Mucosa of descending colon (tissue), 3 donors: ENCODE results near the gene CSNK1G1. TPM values are rescaled to one million over a fixed set of nuclear protein-coding genes. Genes with fewer than 3 reads are reported as not detected.

ENCODE experiments used
- ATAC-seq: fragments of 200-7000 bp; cut with Tn5 transposase; one replicate; pipeline ENCODE4 v1.9.1; 2020; ENCODE audit warnings: mild to moderate bottlenecking, moderate library complexity
- DNase-seq, 3 donors: peaks; one replicate each; pipeline ENCODE4 v3.0.0-alpha.2; 2020
- H3K36me3 ChIP-seq: fragments of 200-600 bp; one replicate; pipeline ENCODE4 v1.8.0; 2021; ENCODE audit warnings: low read depth, mild to moderate bottlenecking
- H3K4me1 ChIP-seq: fragments of 200-600 bp; one replicate; pipeline ENCODE4 v1.8.0; 2021; ENCODE audit warnings: low read depth, mild to moderate bottlenecking
- H3K4me3 ChIP-seq: fragments of 200-600 bp; one replicate; pipeline ENCODE4 v1.8.0; 2021; ENCODE audit warnings: mild to moderate bottlenecking
- H3K9me3 ChIP-seq: fragments of 200-600 bp; one replicate; pipeline ENCODE4 v1.8.0; 2021; ENCODE audit warnings: mild to moderate bottlenecking
- intact Hi-C, 2 donors: fragments of 100-400 bp; cut with DNase I in 1 of 2; cut with micrococcal nuclease in 1 of 2; formaldehyde crosslinking; loops; one replicate each; pipeline versions ENCODE4 v1.11.0 to v1.11.1; 2022; cut with DNase I, micrococcal nuclease
- total RNA-seq, 3 donors: library from RNA; stranded (reverse); fragmentation: NEBNext Ultra II Directional in 2 of 3; extraction: Animal tissue kit (Norgen Biotek cat#: 25700) in 2 of 3; gene quantifications; one replicate each; pipeline versions ENCODE4 v1.2.1 to v1.2.4, GENCODE V29; 2021 to 2023
- TF ChIP-seq, protein P1 (sequence below): fragments of 200-600 bp; IDR thresholded peaks from one replicate; pipeline ENCODE4 v1.8.0; 2022; ENCODE audit warnings: antibody characterized with exemption, mild to moderate bottlenecking
- donor health status: DM: no; HTN: no; CAD: no; lungs with moderate emphysema.
- donor health status: DM: no; HTN: no; CAD: no.
- donor health status: DM: no; HTN: yes; CAD: no.

The CSNK1G1 gene
- total RNA-seq, 3 donors from 2014 or later: 19.1 to 22.3 (median 22.3) TPM

DNA sequence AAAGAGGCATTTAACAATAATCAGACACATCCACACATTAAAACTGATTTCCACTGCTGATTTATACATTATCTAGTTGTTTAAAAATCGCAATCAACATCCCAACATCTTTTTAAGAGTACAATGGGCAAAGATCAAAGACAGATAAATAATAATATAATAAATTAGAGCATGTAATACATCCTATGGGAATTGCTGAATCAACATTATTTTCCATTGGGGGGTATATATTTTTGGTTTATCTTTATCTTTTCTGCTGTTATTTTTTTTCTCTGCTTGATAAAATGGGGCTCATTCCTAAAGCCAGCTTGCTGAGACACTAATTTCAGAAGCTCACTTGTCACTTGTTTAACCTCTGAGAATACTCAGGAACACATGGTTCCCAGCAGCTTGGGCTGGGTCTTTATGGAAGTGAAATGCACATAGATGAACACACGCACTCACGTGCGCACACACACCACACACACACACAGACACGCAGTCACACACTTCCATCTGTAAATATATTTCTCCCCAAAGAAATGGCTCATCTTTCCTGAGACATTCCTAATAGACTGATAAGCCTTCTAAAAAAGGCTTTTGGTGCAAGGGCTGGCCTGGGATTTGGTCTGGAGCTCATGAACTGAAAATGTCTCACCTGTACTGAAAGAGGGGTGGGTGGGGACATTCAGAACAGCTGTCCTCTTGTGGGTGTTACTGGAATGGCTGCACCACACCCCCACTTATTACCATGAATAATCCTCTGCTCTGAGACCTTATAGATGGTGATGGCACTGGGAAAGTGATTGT lies 189.7 kb downstream of the CSNK1G1 start:
- Histone ChIP-seq H3K9me3 (no peaks in the 10 kb centered on the region), H3K36me3 (no peaks in the 10 kb centered on the region), H3K4me1 (peaks cover 8% of the 10 kb centered on the region), H3K4me3 (no peak overlapping the region)
- no peak for ATAC-seq
- no peak for DNase-seq
- TF ChIP-seq, protein P1, sequence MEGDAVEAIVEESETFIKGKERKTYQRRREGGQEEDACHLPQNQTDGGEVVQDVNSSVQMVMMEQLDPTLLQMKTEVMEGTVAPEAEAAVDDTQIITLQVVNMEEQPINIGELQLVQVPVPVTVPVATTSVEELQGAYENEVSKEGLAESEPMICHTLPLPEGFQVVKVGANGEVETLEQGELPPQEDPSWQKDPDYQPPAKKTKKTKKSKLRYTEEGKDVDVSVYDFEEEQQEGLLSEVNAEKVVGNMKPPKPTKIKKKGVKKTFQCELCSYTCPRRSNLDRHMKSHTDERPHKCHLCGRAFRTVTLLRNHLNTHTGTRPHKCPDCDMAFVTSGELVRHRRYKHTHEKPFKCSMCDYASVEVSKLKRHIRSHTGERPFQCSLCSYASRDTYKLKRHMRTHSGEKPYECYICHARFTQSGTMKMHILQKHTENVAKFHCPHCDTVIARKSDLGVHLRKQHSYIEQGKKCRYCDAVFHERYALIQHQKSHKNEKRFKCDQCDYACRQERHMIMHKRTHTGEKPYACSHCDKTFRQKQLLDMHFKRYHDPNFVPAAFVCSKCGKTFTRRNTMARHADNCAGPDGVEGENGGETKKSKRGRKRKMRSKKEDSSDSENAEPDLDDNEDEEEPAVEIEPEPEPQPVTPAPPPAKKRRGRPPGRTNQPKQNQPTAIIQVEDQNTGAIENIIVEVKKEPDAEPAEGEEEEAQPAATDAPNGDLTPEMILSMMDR: no peak
- intact Hi-C loops: no loop called here

DNA sequence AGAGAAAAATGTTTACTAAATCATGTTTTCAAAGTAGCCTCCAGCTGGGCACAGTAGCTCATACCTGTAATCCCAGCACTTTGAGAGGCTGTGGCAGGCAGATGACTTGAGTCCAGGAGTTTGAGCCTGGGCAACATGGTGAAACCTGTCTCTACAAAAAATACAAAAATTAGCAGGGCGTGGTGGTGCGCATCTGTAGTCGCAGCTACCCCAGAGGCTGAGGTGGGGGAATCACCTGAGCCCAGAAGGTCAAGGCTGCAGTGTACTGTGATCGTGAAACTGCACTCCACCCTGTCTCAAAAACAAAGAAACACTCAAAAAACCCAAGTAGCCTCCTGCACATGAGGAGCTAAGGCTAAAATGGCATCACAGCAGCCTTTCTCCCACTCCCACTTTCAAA lies 191.5 kb downstream of the CSNK1G1 start:
- DNase-seq: no peak
- ATAC-seq: no peak

DNA sequence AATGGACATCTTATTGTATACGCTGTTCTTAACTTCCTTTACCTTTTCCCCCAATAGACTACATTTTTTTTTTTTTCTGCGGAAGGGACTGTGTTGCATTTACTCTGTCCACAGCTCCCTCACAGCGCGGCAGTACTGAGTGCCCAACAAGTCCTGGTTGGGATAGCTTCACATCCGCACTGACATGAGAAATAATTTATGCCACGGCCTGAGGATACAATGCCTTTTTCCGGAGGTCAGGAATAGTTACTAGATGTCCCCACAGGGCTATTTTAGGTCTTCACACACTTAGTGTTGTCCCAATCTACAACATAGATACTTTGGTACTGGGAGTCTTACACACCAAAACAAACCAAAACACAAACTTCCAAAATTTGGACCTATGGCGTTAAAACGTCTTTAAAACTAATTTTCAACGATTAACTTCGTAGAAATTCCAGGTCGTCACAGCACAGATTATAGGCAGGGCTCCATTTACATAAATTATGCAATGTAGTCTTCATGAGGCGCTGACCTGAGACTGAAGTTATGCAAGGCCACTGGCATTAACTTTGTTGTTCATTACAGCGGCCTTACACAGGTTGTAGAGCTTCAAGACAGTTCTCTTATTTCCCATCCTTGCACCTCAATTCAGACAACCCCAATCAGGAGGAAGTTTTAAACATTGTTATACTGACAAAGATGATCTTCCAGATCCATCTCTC lies 192.2 kb downstream of the CSNK1G1 start:
- TF ChIP-seq, protein P1: no peak
- Histone ChIP-seq H3K4me1 (peaks cover 15% of the 10 kb centered on the region), H3K36me3 (peaks cover 6% of the 10 kb centered on the region), H3K4me3 (no peak overlapping the region), H3K9me3 (no peaks in the 10 kb centered on the region)
- intact Hi-C loops: no loop called here
- DNase-seq: peak in 1 of 3 donors; percentile 40
- ATAC-seq: peak; percentile 0

More for the DNA sequence above, 191.5 kb downstream of the CSNK1G1 start:
- Histone ChIP-seq H3K9me3 (no peaks in the 10 kb centered on the region), H3K36me3 (peaks cover 4% of the 10 kb centered on the region), H3K4me3 (no peak overlapping the region), H3K4me1 (peaks cover 15% of the 10 kb centered on the region)
- TF ChIP-seq, protein P1: no peak
- intact Hi-C loops: no loop called here

DNA sequence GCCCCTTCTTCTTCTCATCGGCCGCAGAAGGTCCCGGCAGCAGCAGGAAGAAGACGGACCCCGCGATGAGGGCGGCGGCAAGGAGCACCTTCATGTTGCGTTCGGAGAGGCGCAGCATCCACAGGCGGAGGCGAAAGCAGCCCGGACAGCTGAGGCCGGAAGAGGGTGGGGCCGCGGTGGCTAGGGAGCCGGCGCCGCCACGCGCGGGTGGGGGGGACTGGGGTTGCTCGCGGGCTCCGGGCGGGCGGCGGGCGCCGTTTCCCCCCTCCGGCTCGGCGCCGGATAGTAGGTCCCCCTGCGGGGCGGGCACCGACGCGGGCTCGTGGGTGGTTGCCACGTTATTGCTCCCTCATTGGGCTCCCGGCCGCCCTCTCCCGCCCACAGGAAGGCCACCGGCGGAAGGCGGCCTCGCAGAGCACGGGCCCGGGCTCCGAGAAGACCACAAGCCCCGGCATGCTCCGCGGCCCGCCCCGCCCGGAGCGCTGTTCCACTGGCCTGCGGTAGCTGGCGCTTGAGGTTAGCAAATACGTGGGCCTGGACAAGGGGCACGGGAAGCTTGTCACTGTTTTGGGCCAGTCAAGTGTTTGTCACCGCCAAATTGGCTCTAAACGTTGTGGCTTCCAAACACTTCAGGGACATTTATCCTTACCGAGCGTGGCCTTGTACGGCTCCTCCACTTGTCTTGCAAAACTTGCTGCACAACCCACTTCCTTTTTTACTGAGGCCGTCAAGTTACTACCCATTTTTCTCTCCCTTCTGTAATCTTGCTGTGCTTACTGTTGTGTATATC lies 192.9 kb downstream of the CSNK1G1 start, which contains the start of gene PPIB:
Gene PPIB (minus strand): TSS at position 154 of the 790 bp plus-strand sequence. CDS start 36 bp downstream, at position 118.
- Histone ChIP-seq H3K4me1 (peaks cover 15% of the 10 kb centered on the region), H3K4me3 (peak within 1 kb of the TSS; percentile 80), H3K9me3 (no peaks in the 10 kb centered on the region), H3K36me3 (peaks cover 6% of the 10 kb centered on the region)
- ATAC-seq (peak; percentile 96), DNase-seq (peak; percentile 96 to 99 (median 98))
- intact Hi-C loops: no loop called here
- TF ChIP-seq, protein P1: peak; percentile 34

DNA sequence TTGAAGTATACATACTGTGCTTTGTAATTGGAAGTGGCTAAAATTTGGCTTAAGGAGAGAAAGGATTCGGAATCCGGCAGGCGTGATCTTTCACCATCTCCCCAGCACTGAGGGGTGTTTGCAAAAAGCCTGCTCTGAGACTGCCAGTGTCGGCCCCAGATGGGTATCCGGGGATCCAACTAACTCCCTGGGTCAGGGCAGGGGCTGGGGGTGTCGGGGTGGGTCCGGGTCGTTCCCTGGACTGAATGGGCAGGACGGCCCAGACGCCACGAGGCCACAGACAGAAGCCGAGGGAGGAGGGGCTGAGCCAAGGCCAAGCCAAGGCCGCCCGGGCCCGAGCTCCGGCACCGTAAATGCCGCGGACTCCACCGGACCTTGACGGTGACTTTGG lies 193.5 kb downstream of the CSNK1G1 start:
- no peaks in the 10 kb centered on the region for H3K9me3 ChIP-seq
- H3K4me3 ChIP-seq: peak overlapping the region; percentile 80
- intact Hi-C loops: no loop called here
- H3K4me1 ChIP-seq: peaks cover 15% of the 10 kb centered on the region
- ATAC-seq: peak; percentile 58
- DNase-seq: no peak
- H3K36me3 ChIP-seq: peaks cover 6% of the 10 kb centered on the region
- TF ChIP-seq, protein P1: no peak
